Fibroblast of lung (primary cell): Measurements from ENCODE around the gene SP6. TPM values are rescaled to one million over a fixed set of nuclear protein-coding genes. Genes with fewer than 3 reads are reported as not detected.

Experiments
- DNase-seq, 2 donors: peaks; one replicate each; pipeline versions ENCODE4 v3.0.0 to v3.0.0-alpha.2; 2010; ENCODE audit warnings: low read depth in 2 of 2
- H2AFZ ChIP-seq: 2 replicates; pipeline ENCODE4 v1.5.1; 2012; ENCODE audit warnings: low read length, control low read depth, inconsistent platforms
- H3K27ac ChIP-seq: 2 replicates; pipeline ENCODE4 v1.5.1; 2011; ENCODE audit warnings: low read length, control low read depth; ENCODE audit not compliant: insufficient read depth
- H3K27me3 ChIP-seq: 2 replicates; pipeline ENCODE4 v1.5.1; 2011; ENCODE audit warnings: mild to moderate bottlenecking, low read length; ENCODE audit not compliant: control insufficient read depth, insufficient read depth
- H3K36me3 ChIP-seq: 2 replicates; pipeline ENCODE4 v1.5.1; 2011; ENCODE audit warnings: low read length; ENCODE audit not compliant: control insufficient read depth, insufficient read depth
- H3K4me1 ChIP-seq: 2 replicates; pipeline ENCODE4 v1.5.1; 2011; ENCODE audit warnings: low read length; ENCODE audit not compliant: control insufficient read depth, insufficient read depth; ENCODE audit errors: extremely low read depth
- H3K4me2 ChIP-seq: 2 replicates; pipeline ENCODE4 v1.5.1; 2011; ENCODE audit warnings: low read length, control low read depth; ENCODE audit not compliant: insufficient read depth; ENCODE audit errors: extremely low read depth
- H3K4me3 ChIP-seq, 4 experiments: fragments of 200-600 bp in 1 of 4; sonication (generic) in 1 of 4; replicated peaks in 1 of 4; 2 replicates each; pipeline ENCODE4 v1.5.1; 2011 to 2016; ENCODE audit warnings: low read length in 4 of 4, low read depth in 3 of 4, mild to moderate bottlenecking in 3 of 4, control low read depth in 2 of 4, inconsistent platforms in 1 of 4, mixed read lengths in 1 of 4; ENCODE audit not compliant: insufficient read depth in 1 of 4; ENCODE audit errors: control extremely low read depth in 1 of 4
- H3K79me2 ChIP-seq: 2 replicates; pipeline ENCODE4 v1.5.1; 2012; ENCODE audit warnings: mild to moderate bottlenecking, low read length, inconsistent platforms; ENCODE audit not compliant: control insufficient read depth, insufficient read depth
- H3K9ac ChIP-seq: 2 replicates; pipeline ENCODE4 v1.5.1; 2011; ENCODE audit warnings: mild to moderate bottlenecking, low read length, control low read depth; ENCODE audit not compliant: insufficient read depth
- H3K9me3 ChIP-seq: 2 replicates; pipeline ENCODE4 v1.5.1; 2012; ENCODE audit warnings: low read depth, low read length; ENCODE audit not compliant: control insufficient read depth, insufficient read depth
- H4K20me1 ChIP-seq: 2 replicates; pipeline ENCODE4 v1.5.1; 2011; ENCODE audit warnings: low read length; ENCODE audit not compliant: control insufficient read depth, insufficient read depth; ENCODE audit errors: extremely low read depth
- CTCF ChIP-seq, 2 donors: IDR thresholded peaks in 1 of 2; conservative IDR thresholded peaks in 1 of 2; 1 replicate in 1 of 2; 2 replicates in 1 of 2; pipeline ENCODE4 v1.5.1; 2011 to 2012; ENCODE audit warnings: low read length in 2 of 2, control low read depth in 1 of 2, inconsistent platforms in 1 of 2, low read depth in 1 of 2, mild to moderate bottlenecking in 1 of 2
- EZH2 ChIP-seq: IDR thresholded peaks from 2 replicates; pipeline ENCODE4 v1.5.1; 2012; ENCODE audit warnings: low read length, control low read depth, mild to moderate bottlenecking; ENCODE audit errors: missing control alignments
- polyA minus RNA-seq: library from RNA; depleted of rRNA, polyadenylated mRNA; stranded (reverse); fragments of >200 nt; gene quantifications from 2 replicates; pipeline ENCODE4 v1.2.3, GENCODE V29; 2011; ENCODE audit warnings: low replicate concordance
- polyA plus RNA-seq, 2 donors: library from polyadenylated mRNA; depleted of rRNA in 1 of 2; stranded (reverse) in 1 of 2; unstranded in 1 of 2; fragments of >200 nt; gene quantifications; 2 replicates each; pipeline ENCODE4 v1.2.1, GENCODE V29; 2011 to 2012; ENCODE audit warnings: missing spikeins in 1 of 2
- total RNA-seq: library from RNA; depleted of rRNA; stranded (reverse); fragments of >200 nt; gene quantifications from 2 replicates; pipeline ENCODE4 v1.2.1, GENCODE V29; 2014

Gene SP6
- total RNA-seq, result under 0.01 TPM in 1 of 2 replicates, not detected in the other
- polyA plus RNA-seq, result 0.07 and 0.11 TPM in 2 replicates
- 0.12 and 0.25 TPM in 2 replicates for polyA plus RNA-seq (2012)
- not detected in 2 replicates for polyA minus RNA-seq

DNA sequence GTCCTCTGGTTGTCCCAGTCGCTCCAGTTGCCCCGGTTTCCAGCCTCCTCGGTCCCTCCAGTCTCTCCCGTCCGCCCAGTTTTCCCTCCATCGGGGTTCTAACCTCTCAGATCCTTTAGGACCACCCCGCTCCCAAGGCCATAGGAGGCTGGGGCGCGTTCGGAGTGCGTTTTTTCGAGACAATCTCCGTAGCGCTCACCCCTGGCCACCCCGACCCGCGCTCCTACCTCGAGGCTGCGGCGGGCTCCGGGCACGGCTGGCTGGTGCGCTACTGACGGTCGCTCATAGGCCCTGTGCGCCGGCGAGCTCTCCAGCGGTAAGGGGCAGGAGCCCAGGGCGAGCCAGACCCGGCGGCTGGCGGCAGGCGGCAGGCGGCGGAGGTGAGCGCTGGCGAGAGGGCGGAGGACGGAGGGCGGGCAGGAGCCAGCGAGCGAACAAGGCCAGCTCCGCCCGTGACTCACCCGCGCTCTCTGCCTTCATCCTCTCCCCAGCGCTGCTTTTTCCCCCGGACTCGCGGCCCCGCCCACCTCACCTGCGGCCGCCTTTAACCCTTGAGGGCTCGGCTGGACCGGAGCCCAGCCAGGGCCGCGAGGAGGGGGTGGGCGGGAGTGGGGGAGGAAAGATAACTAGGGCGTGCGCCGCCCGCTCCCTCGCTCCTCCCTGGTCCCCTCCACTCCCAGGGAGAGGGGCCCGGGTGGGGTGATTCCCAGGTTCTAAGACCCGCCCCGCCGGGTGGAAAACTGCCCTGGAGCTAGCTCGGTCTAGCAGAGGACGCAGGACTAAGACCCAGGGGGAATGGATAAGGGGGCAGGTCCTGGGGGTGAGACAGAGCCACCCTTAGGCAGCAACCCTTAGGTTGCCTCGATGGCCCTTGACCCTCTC lies at the start of gene SP6:
Gene SP6, minus strand, starts transcription at position 472 of the 882 bp plus-strand sequence. CDS start 2,734 bp downstream, outside the sequence.
- no peak within 1 kb of the TSS for H3K9ac ChIP-seq

GRCh38 chr17:47899643-47900042 lies 48.7 kb upstream of the SP6 start:
- no peak overlapping the region for H3K4me2 ChIP-seq
- H3K27ac ChIP-seq, result no peak overlapping the region
- no peaks in the 10 kb centered on the region for H4K20me1 ChIP-seq
- H3K36me3 ChIP-seq, result peaks cover 1% of the 10 kb centered on the region
- TF ChIP-seq EZH2 (no peak), CTCF (conservative IDR thresholded peaks at IDR 0.05 in 1 of 2, IDR thresholded peaks at IDR 0.05 in 1 of 2; ENCODE audit: low read depth in 1 of 2, low read length in 2 of 2) (no peak)
- DNase-seq, result no peak
- H3K79me2 ChIP-seq, result peaks cover 3% of the 10 kb centered on the region
- no peaks in the 10 kb centered on the region for H3K9me3 ChIP-seq
- H3K27me3 ChIP-seq, result no peaks in the 10 kb centered on the region
- H3K9ac ChIP-seq, result no peak overlapping the region
- H3K4me3 ChIP-seq, result no peak overlapping the region
- peaks cover 2% of the 10 kb centered on the region for H3K4me1 ChIP-seq
- H2AFZ ChIP-seq, result no peak overlapping the region

More for the DNA sequence above, at the start of gene SP6:
- Histone ChIP-seq H3K4me1 (peaks cover 2% of the 10 kb centered on the region), H3K36me3 (no peaks in the 10 kb centered on the region), H3K9me3 (no peaks in the 10 kb centered on the region), H3K79me2 (no peaks in the 10 kb centered on the region), H4K20me1 (no peaks in the 10 kb centered on the region), H3K4me3 (peak within 1 kb of the TSS in 2 of 4 experiments; percentile 15 to 36), H2AFZ (peak within 1 kb of the TSS; percentile 18), H3K4me2 (peak within 1 kb of the TSS; percentile 62), H3K27ac (no peak within 1 kb of the TSS), H3K27me3 (peaks cover 62% of the 10 kb centered on the region)
- TF ChIP-seq EZH2 (no peak), CTCF (conservative IDR thresholded peaks at IDR 0.05 in 1 of 2, IDR thresholded peaks at IDR 0.05 in 1 of 2; ENCODE audit: low read depth in 1 of 2, low read length in 2 of 2) (no peak)
- peak; percentile 14 to 65 for DNase-seq

DNA sequence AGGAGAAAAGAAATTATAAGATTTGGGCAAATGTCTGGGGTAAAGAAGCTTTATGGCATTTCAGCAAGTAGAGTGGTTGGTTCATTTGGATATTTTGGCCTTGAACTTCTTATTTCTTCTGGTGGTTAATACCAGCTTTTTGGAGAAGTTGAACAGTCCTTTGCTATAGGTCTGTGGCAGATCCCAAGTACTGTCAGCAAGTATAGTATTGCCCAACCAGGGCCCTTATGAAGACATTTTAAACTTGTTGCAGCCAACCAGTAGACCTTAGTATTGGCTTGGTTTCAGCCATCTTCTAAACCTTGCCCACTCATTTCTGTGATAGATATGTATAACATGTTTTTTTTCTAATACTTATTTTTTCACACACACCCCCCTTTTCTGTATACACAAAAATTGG lies 47.3 kb upstream of the SP6 start:
- TF ChIP-seq CTCF (conservative IDR thresholded peaks at IDR 0.05 in 1 of 2, IDR thresholded peaks at IDR 0.05 in 1 of 2; ENCODE audit: low read depth in 1 of 2, low read length in 2 of 2) (no peak), EZH2 (no peak)
- Histone ChIP-seq H3K9ac (no peak overlapping the region), H3K4me2 (no peak overlapping the region), H3K4me1 (peaks cover 4% of the 10 kb centered on the region), H3K27me3 (no peaks in the 10 kb centered on the region), H3K27ac (no peak overlapping the region), H3K79me2 (peaks cover 3% of the 10 kb centered on the region), H3K4me3 (no peak overlapping the region), H2AFZ (no peak overlapping the region), H4K20me1 (no peaks in the 10 kb centered on the region), H3K9me3 (no peaks in the 10 kb centered on the region), H3K36me3 (peaks cover 1% of the 10 kb centered on the region)
- no peak for DNase-seq
